Loucy (cell line): ENCODE measurements around the gene CORO1C.
A peak's percentile ranks its signal among the peaks of the same experiment; 100 is the strongest.

Experiments
- H2AFZ ChIP-seq: fragments of 200-600 bp; sonication (generic); 2 replicates; pipeline ENCODE4 v1.6.0; 2016; ENCODE audit warnings: antibody characterized with exemption, mild to moderate bottlenecking, low read length, moderate library complexity
- H3F3A ChIP-seq: fragments of 200-600 bp; 2 replicates; pipeline ENCODE4 v1.6.0; 2016; ENCODE audit warnings: antibody characterized with exemption, low read depth, mild to moderate bottlenecking
- H3K27me3 ChIP-seq: fragments of 200-600 bp; sonication (generic); 2 replicates; pipeline ENCODE4 v1.6.1; 2014; ENCODE audit warnings: low read length, mild to moderate bottlenecking; ENCODE audit not compliant: insufficient read depth, poor library complexity, severe bottlenecking
- H3K36me3 ChIP-seq: fragments of 200-600 bp; sonication (generic); 2 replicates; pipeline ENCODE4 v1.6.1; 2016; ENCODE audit warnings: low read length; ENCODE audit not compliant: insufficient read depth
- H3K4me1 ChIP-seq: fragments of 200-600 bp; sonication (generic); 2 replicates; pipeline ENCODE4 v1.5.1; 2014; ENCODE audit warnings: low read length, mild to moderate bottlenecking; ENCODE audit not compliant: insufficient read depth, poor library complexity, severe bottlenecking
- H3K4me2 ChIP-seq: fragments of 200-600 bp; sonication (generic); 2 replicates; pipeline ENCODE4 v1.6.0; 2014; ENCODE audit warnings: antibody characterized with exemption, low read length, low read depth, mild to moderate bottlenecking; ENCODE audit not compliant: poor library complexity, severe bottlenecking
- H3K4me3 ChIP-seq: fragments of 200-600 bp; sonication (generic); 2 replicates; pipeline ENCODE4 v1.5.1; 2014; ENCODE audit warnings: low read length, mild to moderate bottlenecking, mixed read lengths; ENCODE audit not compliant: poor library complexity, severe bottlenecking
- H3K79me2 ChIP-seq: fragments of 200-600 bp; sonication (generic); 2 replicates; pipeline ENCODE4 v1.6.1; 2014; ENCODE audit warnings: low read length; ENCODE audit not compliant: insufficient read depth
- H3K9ac ChIP-seq: fragments of 200-600 bp; sonication (generic); 2 replicates; pipeline ENCODE4 v1.6.0; 2014; ENCODE audit warnings: mild to moderate bottlenecking, low read depth, low read length, moderate library complexity; ENCODE audit not compliant: poor library complexity, severe bottlenecking
- H3K9me2 ChIP-seq: fragments of 200-600 bp; sonication (generic); replicated peaks from 2 replicates; pipeline ENCODE4 v1.6.1; 2016; ENCODE audit warnings: low read depth, low read length, mixed read lengths
- H3K9me3 ChIP-seq: fragments of 200-600 bp; sonication (generic); 2 replicates; pipeline ENCODE4 v1.6.1; 2014; ENCODE audit warnings: mild to moderate bottlenecking, antibody characterized with exemption, low read length, low read depth; ENCODE audit not compliant: insufficient read depth
- H4K20me1 ChIP-seq: fragments of 200-600 bp; sonication (generic); 2 replicates; pipeline ENCODE4 v1.6.0; 2014; ENCODE audit warnings: antibody characterized with exemption, low read length, mild to moderate bottlenecking; ENCODE audit not compliant: insufficient read depth, poor library complexity, severe bottlenecking
- EZH2phosphoT487 ChIP-seq: fragments of 200-600 bp; IDR thresholded peaks from 2 replicates; pipeline ENCODE4 v1.6.1; 2018; ENCODE audit warnings: antibody characterized with exemption, mild to moderate bottlenecking, moderate library complexity, borderline replicate concordance
- TF ChIP-seq, protein P1 (sequence below): fragments of 200-600 bp; sonication (generic); conservative IDR thresholded peaks from 2 replicates; pipeline ENCODE4 v1.5.1; 2014; ENCODE audit warnings: mild to moderate bottlenecking, antibody characterized with exemption, low read length

CORO1C gene

GRCh38 chr12:108615918-108616317, 115.4 kb downstream of the CORO1C start:
- Histone ChIP-seq H3K9me3 (no peaks in the 10 kb centered on the region), H3F3A (no peaks in the 10 kb centered on the region), H3K9ac (peak overlapping the region; percentile 69), H3K27me3 (no peaks in the 10 kb centered on the region), H4K20me1 (no peaks in the 10 kb centered on the region), H3K4me2 (no peak overlapping the region), H3K4me3 (no peak overlapping the region), H3K9me2 (no peaks in the 10 kb centered on the region), H3K79me2 (no peaks in the 10 kb centered on the region), H2AFZ (no peak overlapping the region), H3K36me3 (no peaks in the 10 kb centered on the region), H3K4me1 (peaks cover 22% of the 10 kb centered on the region)
- TF ChIP-seq, protein P1, sequence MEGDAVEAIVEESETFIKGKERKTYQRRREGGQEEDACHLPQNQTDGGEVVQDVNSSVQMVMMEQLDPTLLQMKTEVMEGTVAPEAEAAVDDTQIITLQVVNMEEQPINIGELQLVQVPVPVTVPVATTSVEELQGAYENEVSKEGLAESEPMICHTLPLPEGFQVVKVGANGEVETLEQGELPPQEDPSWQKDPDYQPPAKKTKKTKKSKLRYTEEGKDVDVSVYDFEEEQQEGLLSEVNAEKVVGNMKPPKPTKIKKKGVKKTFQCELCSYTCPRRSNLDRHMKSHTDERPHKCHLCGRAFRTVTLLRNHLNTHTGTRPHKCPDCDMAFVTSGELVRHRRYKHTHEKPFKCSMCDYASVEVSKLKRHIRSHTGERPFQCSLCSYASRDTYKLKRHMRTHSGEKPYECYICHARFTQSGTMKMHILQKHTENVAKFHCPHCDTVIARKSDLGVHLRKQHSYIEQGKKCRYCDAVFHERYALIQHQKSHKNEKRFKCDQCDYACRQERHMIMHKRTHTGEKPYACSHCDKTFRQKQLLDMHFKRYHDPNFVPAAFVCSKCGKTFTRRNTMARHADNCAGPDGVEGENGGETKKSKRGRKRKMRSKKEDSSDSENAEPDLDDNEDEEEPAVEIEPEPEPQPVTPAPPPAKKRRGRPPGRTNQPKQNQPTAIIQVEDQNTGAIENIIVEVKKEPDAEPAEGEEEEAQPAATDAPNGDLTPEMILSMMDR, result no peak
- no peak for TF ChIP-seq EZH2phosphoT487

DNA sequence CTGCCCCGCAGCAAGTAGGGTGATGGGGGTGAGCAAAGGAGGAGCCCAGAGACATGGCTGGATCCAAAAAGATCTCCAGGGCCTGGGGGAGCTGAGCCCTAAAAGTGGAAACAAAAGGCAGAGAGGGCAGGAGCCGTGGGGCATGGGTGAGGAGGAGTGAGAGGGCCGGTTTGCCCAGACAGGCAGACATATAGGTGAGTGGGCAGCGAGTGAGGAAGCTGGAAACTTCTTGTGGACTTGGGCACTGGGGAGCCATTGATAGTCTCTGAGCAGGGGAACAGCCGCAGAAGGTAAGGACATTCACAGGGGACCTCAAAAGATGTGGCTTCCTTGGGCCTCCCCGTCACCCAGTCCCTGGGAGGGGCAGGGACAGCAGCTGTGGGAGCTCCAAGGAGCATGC, 116.7 kb downstream of the CORO1C start:
- no peaks in the 10 kb centered on the region for H3K9me3 ChIP-seq
- no peaks in the 10 kb centered on the region for H3K9me2 ChIP-seq
- no peaks in the 10 kb centered on the region for H3K27me3 ChIP-seq
- H4K20me1 ChIP-seq, result no peaks in the 10 kb centered on the region
- no peaks in the 10 kb centered on the region for H3F3A ChIP-seq
- no peak overlapping the region for H3K4me2 ChIP-seq
- no peak overlapping the region for H3K4me3 ChIP-seq
- H3K36me3 ChIP-seq, result no peaks in the 10 kb centered on the region
- peaks cover 22% of the 10 kb centered on the region for H3K4me1 ChIP-seq
- TF ChIP-seq, protein P1, result no peak
- H3K79me2 ChIP-seq, result no peaks in the 10 kb centered on the region
- H3K9ac ChIP-seq, result no peak overlapping the region
- no peak overlapping the region for H2AFZ ChIP-seq

DNA sequence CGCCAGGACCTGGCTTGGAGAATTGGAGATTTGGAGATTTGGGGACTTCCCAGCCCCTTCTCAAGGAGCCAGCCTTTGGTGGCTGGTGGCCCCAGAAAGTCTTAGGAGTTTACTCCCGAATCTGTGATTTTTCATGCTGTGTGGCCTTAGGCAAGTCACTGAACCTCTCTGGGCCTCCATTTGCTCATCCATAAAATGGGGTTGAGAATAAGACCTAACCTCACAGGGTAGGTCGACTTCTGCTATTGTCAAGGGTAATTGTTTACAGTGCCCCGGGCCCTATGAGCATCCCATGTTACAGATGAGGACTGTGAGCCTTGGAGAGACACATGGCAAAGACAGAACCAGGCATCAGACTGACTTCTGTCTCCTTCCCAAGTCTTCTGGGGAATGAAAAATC, 117.3 kb downstream of the CORO1C start:
- H4K20me1 ChIP-seq, result no peaks in the 10 kb centered on the region
- H3K9me3 ChIP-seq, result no peaks in the 10 kb centered on the region
- H3K79me2 ChIP-seq, result no peaks in the 10 kb centered on the region
- H3F3A ChIP-seq, result no peaks in the 10 kb centered on the region
- H3K9me2 ChIP-seq, result no peaks in the 10 kb centered on the region
- H3K4me3 ChIP-seq, result no peak overlapping the region
- no peaks in the 10 kb centered on the region for H3K27me3 ChIP-seq
- H3K4me2 ChIP-seq, result no peak overlapping the region
- no peak for TF ChIP-seq EZH2phosphoT487
- peaks cover 22% of the 10 kb centered on the region for H3K4me1 ChIP-seq
- no peaks in the 10 kb centered on the region for H3K36me3 ChIP-seq
- no peak overlapping the region for H3K9ac ChIP-seq
- no peak overlapping the region for H2AFZ ChIP-seq

GRCh38 chr12:108613548-108613947, 117.8 kb downstream of the CORO1C start:
- no peaks in the 10 kb centered on the region for H3F3A ChIP-seq
- no peaks in the 10 kb centered on the region for H3K36me3 ChIP-seq
- no peaks in the 10 kb centered on the region for H3K79me2 ChIP-seq
- no peak for TF ChIP-seq EZH2phosphoT487
- TF ChIP-seq, protein P1, result no peak
- H2AFZ ChIP-seq, result no peak overlapping the region
- no peak overlapping the region for H3K9ac ChIP-seq
- H3K4me3 ChIP-seq, result no peak overlapping the region
- H3K4me2 ChIP-seq, result no peak overlapping the region
- no peaks in the 10 kb centered on the region for H4K20me1 ChIP-seq
- peaks cover 22% of the 10 kb centered on the region for H3K4me1 ChIP-seq
- H3K27me3 ChIP-seq, result no peaks in the 10 kb centered on the region
- no peaks in the 10 kb centered on the region for H3K9me2 ChIP-seq
- no peaks in the 10 kb centered on the region for H3K9me3 ChIP-seq
